ENCODE data around the gene MSRB3. TPM values are rescaled to one million over a fixed set of nuclear protein-coding genes. Genes with fewer than 3 reads are reported as not detected.

The MSRB3 gene
- total and polyA plus RNA-seq, 10 of the 15 experiments (the other 5 are each of a cell fraction or from before 2014, with no cell fraction given): 0.07 to 2.7 (median 1.3) TPM

DNA sequence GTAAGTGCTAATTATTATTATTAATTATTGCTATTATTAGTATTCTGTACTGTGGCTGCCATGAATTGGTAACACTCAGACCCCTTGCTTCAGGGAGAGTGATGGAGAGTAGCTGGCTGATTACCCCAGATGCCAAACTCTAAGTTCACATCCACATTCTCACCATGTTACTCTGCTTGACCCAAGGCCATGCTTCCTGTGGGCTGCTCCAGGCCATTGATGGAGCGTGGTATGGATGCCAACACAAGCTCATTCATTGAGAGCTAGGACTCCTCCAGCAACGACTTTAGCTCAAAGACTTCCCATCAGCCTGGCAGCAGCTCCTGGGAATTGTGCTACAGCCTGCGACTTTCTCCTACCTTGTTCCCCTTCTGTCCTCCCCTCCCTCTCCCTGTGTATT, 233.4 kb downstream of the MSRB3 start:
- Histone ChIP-seq H3K9ac (ENCODE audit: control insufficient read depth, insufficient read depth, low read length) (no peak overlapping the region), H3K36me3 (ENCODE audit: control insufficient read depth in 2 of 2, insufficient read depth in 2 of 2, low read length in 1 of 2) (no peaks in the 10 kb centered on the region), H2AFZ (ENCODE audit: control insufficient read depth, low read depth, low read length) (no peak overlapping the region), H3K4me2 (ENCODE audit: control insufficient read depth, insufficient read depth) (no peak overlapping the region), H3K9me3 (replicated peaks; ENCODE audit: control insufficient read depth, insufficient read depth, low read length) (no peaks in the 10 kb centered on the region), H4K20me1 (ENCODE audit: control insufficient read depth, insufficient read depth) (no peaks in the 10 kb centered on the region), H3K4me3 (no peak overlapping the region), H3K27ac (ENCODE audit: control insufficient read depth, insufficient read depth) (no peak overlapping the region), H3K4me1 (ENCODE audit: control insufficient read depth, insufficient read depth, low read length) (no peaks in the 10 kb centered on the region), H3K27me3 (replicated peaks in 1 of 2; ENCODE audit: control insufficient read depth in 2 of 2, insufficient read depth in 2 of 2, low read length in 1 of 2) (peaks cover 2% of the 10 kb centered on the region in 2 experiments; a peak in 3 of 4 replicates), H3K79me2 (ENCODE audit: control insufficient read depth, insufficient read depth, low read length) (no peaks in the 10 kb centered on the region)
- ChIA-PET POLR2A (no interaction called here), CTCF (interaction anchor here (0.5 kb wide), 1 partner anchor 905 kb away, joined by 3 read pairs; no protein-coding TSS in a partner anchor), SMC1A (ENCODE audit: uncharacterized antibody, unreplicated experiment) (no interaction called here), RAD21 (ENCODE audit: unreplicated experiment) (no interaction called here)
- ATAC-seq (no peak), DNase-seq (ENCODE audit: low read depth, low spot score) (no peak), FAIRE-seq (no peak)
- intact Hi-C loops (cut with micrococcal nuclease; ENCODE audit: unreplicated experiment): no loop called here
- in situ Hi-C loops (cut with MboI): no loop called here
- BruUV-seq (replicated peaks): no TSS peak
- WGBS (ENCODE audit: insufficient coverage, insufficient replicate concordance, low lambda C conversion rate, missing lambda C conversion rate): 3% methylated on average over 3 of the region's 3 CpGs
- no peak for TF ChIP-seq E4F1 (IDR thresholded peaks at IDR 0.05; ENCODE audit: borderline replicate concordance, partially characterized antibody)
- TF ChIP-seq ZBTB11 (CRISPR knock-in tag; IDR thresholded peaks at IDR 0.05): no peak
- TF ChIP-seq MYB (IDR thresholded peaks at IDR 0.05; ENCODE audit: borderline replicate concordance, low read depth, low read length): no peak
- no peak for TF ChIP-seq STAT1 (conservative IDR thresholded peaks at IDR 0.05)
- TF ChIP-seq HDGF (IDR thresholded peaks at IDR 0.05): no peak

Other genes with a start within 250 kb of the MSRB3 start
- gene WIF1, start 157.4 kb upstream of the MSRB3 start, total RNA-seq (2014; rRNA removed): not detected in 2 replicates
- gene WIF1, start 157.4 kb upstream of the MSRB3 start, total RNA-seq (2014; rRNA removed; fragmentation: Illumina TruSeq; extraction: Trizol): not detected in 2 replicates
- not detected in 2 replicates for gene WIF1, start 157.4 kb upstream of the MSRB3 start, total RNA-seq (2021)
- gene WIF1, start 157.4 kb upstream of the MSRB3 start, polyA plus RNA-seq (2011; rRNA removed): not detected in 2 replicates
- gene WIF1, start 157.4 kb upstream of the MSRB3 start, polyA plus RNA-seq (2014; fragmentation: Illumina TruSeq; extraction: Trizol): 0.04 TPM in 1 of 2 replicates, not detected in the other
- under 1 TPM in 1 of 2 experiments, not detected in 1; 0.05 TPM for gene WIF1, start 157.4 kb upstream of the MSRB3 start, polyA plus RNA-seq (2014; fragmentation: Nextera tagmentation; extraction: Ambion mirVana)
- gene WIF1, start 157.4 kb upstream of the MSRB3 start, polyA plus RNA-seq (2014; rRNA removed): 0.05 TPM in 1 of 2 replicates, not detected in the other
- gene WIF1, start 157.4 kb upstream of the MSRB3 start, polyA plus RNA-seq (2016; fragmentation: Nextera tagmentation; extraction: Ambion mirVana): not detected
- 23.8 and 24.8 TPM in 2 replicates for gene LEMD3, start 109.1 kb upstream of the MSRB3 start, total RNA-seq (2014; rRNA removed)
- gene LEMD3, start 109.1 kb upstream of the MSRB3 start, total RNA-seq (2014; rRNA removed; fragmentation: Illumina TruSeq; extraction: Trizol): 19.4 and 19.6 TPM in 2 replicates
- 23.6 and 26.0 TPM in 2 replicates for gene LEMD3, start 109.1 kb upstream of the MSRB3 start, total RNA-seq (2021)
- 21.3 and 29.5 TPM in 2 replicates for gene LEMD3, start 109.1 kb upstream of the MSRB3 start, polyA plus RNA-seq (2011; rRNA removed)
- gene LEMD3, start 109.1 kb upstream of the MSRB3 start, polyA plus RNA-seq (2014; fragmentation: Illumina TruSeq; extraction: Trizol): 17.7 and 31.1 TPM in 2 replicates
- gene LEMD3, start 109.1 kb upstream of the MSRB3 start, polyA plus RNA-seq (2014; fragmentation: Nextera tagmentation; extraction: Ambion mirVana): 1 to 10 TPM; 7.5 to 9.0 TPM
- 12.0 and 17.8 TPM in 2 replicates for gene LEMD3, start 109.1 kb upstream of the MSRB3 start, polyA plus RNA-seq (2014; rRNA removed)
- gene LEMD3, start 109.1 kb upstream of the MSRB3 start, polyA plus RNA-seq (2016; fragmentation: Nextera tagmentation; extraction: Ambion mirVana): 10 to 100 TPM; 14.6 to 15.4 TPM

All from GM12878 (cell line).